SK-N-MC (cell line): Measurements from ENCODE around the gene LY6G6C.

ENCODE experiments used
- EZH2 ChIP-seq: fragments of 200-600 bp; sonication (generic); IDR thresholded peaks from one replicate; pipeline ENCODE4 v1.6.1; 2017; ENCODE audit warnings: antibody characterized with exemption
- FOXP2 ChIP-seq: optimal IDR thresholded peaks from 2 replicates; pipeline ENCODE3; 2011; ENCODE audit warnings: mild to moderate bottlenecking, moderate library complexity; ENCODE audit not compliant: insufficient read depth; ENCODE audit errors: extremely low read length, control extremely low read depth

GRCh38 chr6:31701666-31702404 lies 19.7 kb downstream of the LY6G6C start:
- TF ChIP-seq EZH2 (no peak), FOXP2 (no peak)
